Thoracic aorta (tissue), 2 donors: ENCODE measurements around the gene ROR1. TPM values are rescaled to one million over a fixed set of nuclear protein-coding genes. Genes with fewer than 3 reads are reported as not detected.

ENCODE experiments used
- ATAC-seq: fragments of 150-250 bp; one replicate; pipeline ENCODE4 v1.8.0; 2017; ENCODE audit warnings: low read depth; ENCODE audit not compliant: insufficient number of reproducible peaks, low FRiP score
- DNase-seq: peaks from one replicate; pipeline ENCODE4 v3.0.0-alpha.2; 2020; ENCODE audit warnings: low spot score
- H3K27ac ChIP-seq, 2 donors: fragments of 200-600 bp; sonication (generic); 1 replicate in 1 of 2; 2 replicates in 1 of 2; pipeline ENCODE4 v1.5.1; 2016; ENCODE audit warnings: mild to moderate bottlenecking in 2 of 2, moderate library complexity in 2 of 2
- H3K27me3 ChIP-seq: fragments of 200-600 bp; sonication (generic); replicated peaks from 2 replicates; pipeline ENCODE4 v1.6.0; 2016; ENCODE audit warnings: mild to moderate bottlenecking; ENCODE audit not compliant: insufficient read depth
- H3K36me3 ChIP-seq: fragments of 200-600 bp; sonication (generic); one replicate; pipeline ENCODE4 v1.5.1; 2016
- H3K4me1 ChIP-seq, 2 donors: fragments of 200-600 bp; sonication (generic); 1 replicate in 1 of 2; 2 replicates in 1 of 2; pipeline versions ENCODE4 v1.5.1 to v1.6.0; 2016; ENCODE audit warnings: low read depth in 2 of 2, mild to moderate bottlenecking in 1 of 2; ENCODE audit not compliant: control insufficient read depth in 1 of 2
- H3K4me3 ChIP-seq: fragments of 200-600 bp; sonication (generic); 2 replicates; pipeline ENCODE4 v1.5.1; 2016; ENCODE audit warnings: mild to moderate bottlenecking
- H3K9me3 ChIP-seq: fragments of 200-600 bp; sonication (generic); 2 replicates; pipeline ENCODE4 v1.5.1; 2016
- CTCF ChIP-seq: fragments of 200-600 bp; sonication (generic); IDR thresholded peaks from one replicate; pipeline ENCODE4 v1.5.1; 2019; ENCODE audit warnings: antibody characterized with exemption
- total RNA-seq, 2 donors: library from RNA; depleted of rRNA; stranded (reverse); fragments of >200 nt; gene quantifications; one replicate each; pipeline versions ENCODE4 v1.1.0 to v1.2.3, GENCODE V29; 2016

Gene ROR1
- total RNA-seq, 2 donors from 2014 or later: 41.2 to 51.8 TPM

DNA sequence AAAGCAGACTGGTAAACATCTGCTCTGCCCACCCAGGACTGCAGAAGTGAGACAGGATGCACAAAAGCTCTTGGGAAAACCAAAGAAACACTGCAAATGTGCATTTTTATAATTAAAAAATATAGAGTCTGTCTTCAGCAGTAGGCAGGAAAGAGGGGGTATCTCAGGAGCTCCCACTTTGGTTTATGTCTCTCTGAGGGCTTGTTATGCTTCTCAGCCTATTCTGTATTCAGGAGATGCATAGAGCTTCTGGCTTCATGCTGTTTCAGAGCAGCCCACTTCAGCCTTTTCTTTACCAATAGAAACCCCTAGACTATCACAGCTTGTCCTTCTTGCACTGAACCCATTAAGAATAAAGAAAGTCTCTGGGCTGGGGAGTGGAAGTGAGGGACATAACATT lies 148.0 kb downstream of the ROR1 start:
- no peak overlapping the region for H3K4me3 ChIP-seq
- H3K4me1 ChIP-seq: peaks cover 20 to 69% of the 10 kb centered on the region in 2 donors
- ATAC-seq: no peak
- peak overlapping the region; percentile 72 for H3K27ac ChIP-seq
- H3K9me3 ChIP-seq: no peaks in the 10 kb centered on the region
- no peak for TF ChIP-seq CTCF
- H3K27me3 ChIP-seq: no peaks in the 10 kb centered on the region
- no peaks in the 10 kb centered on the region for H3K36me3 ChIP-seq
- DNase-seq: no peak

DNA sequence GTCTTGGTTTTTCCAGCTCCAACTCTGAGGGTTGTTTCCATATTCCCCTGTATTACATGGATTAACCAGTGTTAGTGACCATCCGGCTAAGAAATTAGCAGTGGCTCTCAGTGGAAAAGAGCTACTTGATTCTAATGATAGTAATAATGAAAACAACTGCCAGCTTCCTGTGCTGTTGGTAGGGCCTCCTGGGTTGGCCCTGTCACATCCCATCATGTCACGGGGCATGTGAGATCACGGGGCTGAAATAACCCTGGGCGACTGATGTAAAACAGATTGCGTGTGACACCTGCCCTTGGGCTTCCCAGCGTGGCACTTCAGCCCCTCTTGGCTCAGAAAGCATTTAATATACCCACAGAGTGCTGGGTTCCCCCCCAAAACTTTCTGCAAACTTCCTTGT lies 149.0 kb downstream of the ROR1 start:
- peaks cover 20 to 66% of the 10 kb centered on the region in 2 donors for H3K4me1 ChIP-seq
- TF ChIP-seq CTCF: no peak
- ATAC-seq (no peak), DNase-seq (no peak)
- no peaks in the 10 kb centered on the region for H3K9me3 ChIP-seq
- H3K36me3 ChIP-seq: no peaks in the 10 kb centered on the region
- no peak overlapping the region for H3K4me3 ChIP-seq
- peak overlapping the region; percentile 72 for H3K27ac ChIP-seq
- no peaks in the 10 kb centered on the region for H3K27me3 ChIP-seq

GRCh38 chr1:63923302-63923701 lies 149.5 kb downstream of the ROR1 start:
- peaks cover 20 to 65% of the 10 kb centered on the region in 2 donors for H3K4me1 ChIP-seq
- ATAC-seq (no peak), DNase-seq (no peak)
- peak overlapping the region; percentile 72 for H3K27ac ChIP-seq
- H3K27me3 ChIP-seq: no peaks in the 10 kb centered on the region
- no peak overlapping the region for H3K4me3 ChIP-seq
- no peaks in the 10 kb centered on the region for H3K9me3 ChIP-seq
- no peaks in the 10 kb centered on the region for H3K36me3 ChIP-seq
- TF ChIP-seq CTCF: no peak

DNA sequence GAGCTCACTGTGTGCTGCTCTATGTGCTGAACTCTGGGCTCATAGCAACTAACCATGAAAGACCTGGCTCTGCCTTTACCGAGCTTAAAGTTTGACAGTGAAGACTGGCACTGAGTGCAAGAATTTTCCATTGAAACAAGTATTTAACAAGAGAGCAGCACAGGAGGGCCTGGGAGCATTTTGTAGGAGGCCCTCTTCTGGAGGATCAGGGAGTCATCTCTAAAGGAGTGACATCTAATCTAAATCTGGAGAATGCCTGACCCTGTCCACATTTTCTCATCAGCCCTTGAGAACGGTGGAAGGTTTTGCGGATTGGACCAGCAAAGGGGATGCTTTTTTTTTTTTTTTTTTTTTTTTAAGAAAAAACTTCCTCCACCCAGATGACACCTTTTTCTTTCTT lies 150.8 kb downstream of the ROR1 start:
- Histone ChIP-seq H3K27ac (peak overlapping the region; percentile 43 to 72), H3K36me3 (no peaks in the 10 kb centered on the region), H3K9me3 (no peaks in the 10 kb centered on the region), H3K4me1 (peaks cover 30 to 68% of the 10 kb centered on the region in 2 donors), H3K4me3 (no peak overlapping the region), H3K27me3 (no peaks in the 10 kb centered on the region)
- no peak for TF ChIP-seq CTCF
- no peak for ATAC-seq
- DNase-seq: no peak

GRCh38 chr1:63928186-63929105 lies 154.6 kb downstream of the ROR1 start:
- ATAC-seq (peak; percentile 91), DNase-seq (peak; percentile 21)
- peak overlapping the region; percentile 91 to 96 for H3K27ac ChIP-seq

More at GRCh38 chr1:63928186-63929105, 154.6 kb downstream of the ROR1 start:
- Histone ChIP-seq H3K9me3 (no peaks in the 10 kb centered on the region), H3K36me3 (no peaks in the 10 kb centered on the region), H3K4me3 (peak overlapping the region; percentile 26), H3K27me3 (no peaks in the 10 kb centered on the region), H3K4me1 (peaks cover 13 to 58% of the 10 kb centered on the region in 2 donors)
- no peak for TF ChIP-seq CTCF
